CD4-positive, alpha-beta T cell treated with Interferon gamma for 1 hour (primary cell): ENCODE results near the gene AP5Z1.
A peak's percentile ranks its signal among the peaks of the same experiment; 100 is the strongest.

Experiments
- DNase-seq: peaks from one replicate; pipeline ENCODE4 v3.0.0-alpha.2; 2020

AP5Z1 gene

GRCh38 chr7:4803397-4804241, 28.2 kb downstream of the AP5Z1 start:
- DNase-seq: no peak

DNA sequence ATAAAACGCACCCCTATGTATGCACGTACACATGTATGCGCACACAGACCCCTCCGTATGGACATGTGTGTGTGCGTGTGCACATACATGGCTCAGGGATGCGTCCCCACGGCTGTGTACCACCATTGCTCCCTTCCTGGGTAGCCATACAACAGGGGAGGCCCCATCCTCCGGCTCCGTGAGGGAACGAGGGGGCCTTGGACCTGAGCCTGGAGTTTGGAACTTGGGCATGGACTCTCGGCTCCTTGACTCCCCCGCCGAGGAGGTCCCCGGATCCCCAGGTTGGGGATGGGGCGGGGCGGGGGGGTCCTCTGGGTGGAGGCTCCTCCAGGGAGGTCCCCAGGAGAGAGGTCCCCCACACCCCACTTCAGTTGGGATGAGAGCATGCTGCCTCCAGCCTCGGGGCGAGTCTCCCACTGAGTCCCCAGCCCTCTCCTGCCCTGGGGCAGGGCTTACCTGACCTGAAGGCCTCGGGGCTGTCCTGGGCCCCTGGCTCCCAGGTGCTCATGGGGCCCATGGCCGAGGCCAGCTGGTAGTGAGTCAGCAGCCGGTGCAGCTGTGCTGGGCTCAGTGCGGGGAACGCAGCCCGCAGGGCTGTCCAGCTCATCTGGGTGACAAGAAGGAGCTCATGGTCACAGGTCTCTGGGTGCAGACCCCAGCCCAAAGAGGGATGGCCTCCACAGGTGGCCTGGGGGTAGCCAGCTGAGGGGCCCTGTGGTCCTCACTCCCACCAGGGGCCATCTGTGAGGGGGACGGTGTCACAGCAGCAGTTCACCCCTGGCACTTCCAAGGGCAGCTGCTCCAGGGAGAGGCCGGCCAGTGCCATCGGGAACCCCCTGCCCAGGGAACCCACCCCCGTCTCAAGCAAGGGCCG, 29.9 kb downstream of the AP5Z1 start:
- no peak for DNase-seq

- no peak for DNase-seq
Observed at GRCh38 chr7:4805984-4806300, 30.5 kb downstream of the AP5Z1 start.

DNA sequence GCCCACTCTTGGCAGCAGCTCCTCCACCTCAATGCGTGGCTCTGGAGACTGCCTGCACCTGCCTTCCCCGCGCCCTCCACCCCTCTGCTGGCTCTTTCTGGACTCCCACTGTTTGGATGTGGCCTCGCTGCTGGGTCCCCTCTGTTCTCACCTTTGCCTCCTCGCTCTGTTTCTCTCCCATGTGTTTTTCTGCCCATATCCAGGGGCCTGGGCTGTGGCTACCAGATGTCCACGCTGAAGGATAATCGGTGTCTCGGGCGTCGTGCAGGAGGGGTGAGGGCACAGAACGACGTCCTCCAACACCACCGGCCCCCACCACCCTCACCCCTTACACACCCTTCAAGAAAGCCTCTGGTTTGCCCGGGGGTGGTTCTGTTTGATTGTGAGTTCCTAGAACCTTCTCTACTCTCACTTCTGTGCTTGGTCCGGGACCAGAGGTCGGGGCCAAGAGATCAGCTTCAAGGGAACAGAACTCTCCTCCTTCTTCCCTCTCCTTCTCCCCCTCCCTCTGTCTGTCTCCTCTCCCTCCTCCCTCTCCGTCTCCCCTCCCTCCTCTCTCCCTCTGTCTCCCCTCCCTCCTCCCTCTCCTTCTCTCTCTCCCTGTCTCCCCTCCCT, 31.7 kb downstream of the AP5Z1 start:
- DNase-seq: no peak

- DNase-seq: no peak
Observed at GRCh38 chr7:4807598-4808016, 32.2 kb downstream of the AP5Z1 start.

- no peak for DNase-seq
Observed at GRCh38 chr7:4808026-4808425, 32.6 kb downstream of the AP5Z1 start.

DNA sequence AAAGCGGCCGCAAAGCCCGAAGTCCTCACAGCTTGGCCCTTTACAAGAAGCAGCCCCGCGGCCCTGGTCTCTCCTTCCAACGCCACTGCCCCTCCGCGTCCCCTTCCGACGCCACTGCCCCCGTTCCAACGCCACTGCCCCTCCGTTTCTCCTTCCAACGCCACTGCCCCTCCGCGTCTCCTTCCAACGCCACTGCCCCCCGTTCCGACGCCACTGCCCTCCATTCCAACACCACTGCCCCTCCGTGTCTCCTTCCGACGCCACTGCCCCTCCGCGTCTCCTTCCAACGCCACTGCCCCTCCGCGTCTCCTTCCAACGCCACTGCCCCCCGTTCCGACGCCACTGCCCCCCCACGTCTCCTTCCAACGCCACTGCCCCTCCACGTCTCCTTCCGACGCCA, 33.1 kb downstream of the AP5Z1 start:
- DNase-seq: no peak

GRCh38 chr7:4809091-4809591, 33.7 kb downstream of the AP5Z1 start:
- peak; percentile 31 for DNase-seq

DNA sequence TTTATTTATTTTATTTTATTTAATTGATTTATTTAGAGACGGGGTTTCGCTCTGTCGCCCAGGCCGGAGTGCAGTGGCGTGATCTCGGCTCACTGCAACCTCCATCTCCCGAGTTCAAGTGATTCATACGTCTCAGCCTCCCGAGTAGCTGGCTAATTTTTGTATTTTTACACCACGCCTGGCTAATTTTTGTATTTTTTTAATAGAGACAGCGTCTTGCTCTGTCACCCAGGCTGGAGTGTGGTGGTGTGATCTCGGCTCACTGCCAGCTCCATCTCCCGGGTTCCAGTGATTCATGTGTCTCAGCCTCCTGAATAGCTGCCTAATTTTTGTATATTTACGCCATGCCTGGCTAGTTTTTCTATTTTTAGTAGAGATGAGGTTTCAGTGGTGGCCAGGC, 34.2 kb downstream of the AP5Z1 start:
- DNase-seq: no peak

DNA sequence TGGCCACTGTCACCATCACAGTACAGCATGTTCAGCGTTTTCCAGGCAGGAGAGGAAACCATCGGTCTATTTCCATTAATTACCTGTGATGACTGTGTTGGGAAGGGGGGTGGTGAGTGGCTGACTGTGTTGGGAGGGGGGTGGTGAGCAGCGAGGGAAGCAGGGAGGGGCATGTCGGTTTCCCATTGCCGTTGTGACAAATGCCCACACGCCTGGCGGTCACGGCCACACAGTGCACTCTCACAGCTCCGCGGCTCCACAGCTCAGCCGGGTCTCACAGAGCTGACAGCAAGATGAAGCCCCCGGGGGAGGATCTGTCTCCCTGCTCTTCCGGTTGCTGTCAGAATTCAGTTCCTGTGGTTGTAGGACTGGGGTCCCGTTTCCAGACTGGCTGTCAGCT, 39.0 kb downstream of the AP5Z1 start:
- no peak for DNase-seq

GRCh38 chr7:4815121-4815520, 39.7 kb downstream of the AP5Z1 start:
- no peak for DNase-seq

- DNase-seq: no peak
Observed at GRCh38 chr7:4815609-4816418, 40.4 kb downstream of the AP5Z1 start.

DNA sequence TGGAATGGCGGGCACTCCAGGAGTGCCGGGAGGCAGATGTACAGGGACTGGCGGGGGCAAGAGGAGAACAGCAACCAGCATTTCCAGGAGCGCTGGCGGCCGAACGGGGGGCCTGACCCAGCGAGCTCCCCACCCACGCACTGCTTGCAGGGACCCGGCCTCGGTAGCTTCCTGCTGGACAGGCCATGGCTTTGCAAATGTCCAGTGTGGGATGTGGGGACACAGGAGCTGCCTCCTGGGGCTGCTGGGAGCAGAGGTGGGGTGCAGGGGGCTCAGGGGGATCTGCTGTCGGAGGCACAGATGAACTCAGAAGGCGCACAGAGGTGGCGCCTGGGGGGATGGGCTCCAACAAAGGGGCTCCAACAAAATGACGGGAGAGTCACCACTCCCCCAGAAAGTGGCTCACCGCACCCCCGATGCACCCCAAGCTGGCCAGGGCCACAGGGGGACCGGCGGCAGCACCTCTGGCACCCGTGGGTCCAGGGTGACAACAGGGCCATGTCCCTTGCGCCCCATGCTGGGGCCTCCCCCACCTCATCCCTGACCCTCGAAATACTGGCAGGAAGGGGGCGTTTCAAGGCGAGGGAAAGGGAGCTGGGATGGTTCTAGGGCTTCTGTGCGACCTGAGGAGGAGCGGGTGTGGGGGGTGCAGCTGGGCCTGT, 41.1 kb downstream of the AP5Z1 start:
- no peak for DNase-seq

GRCh38 chr7:4817178-4817901, 41.9 kb downstream of the AP5Z1 start:
- DNase-seq: no peak

GRCh38 chr7:4818000-4818794, 42.8 kb downstream of the AP5Z1 start:
- DNase-seq: no peak

GRCh38 chr7:4819560-4820404, 44.4 kb downstream of the AP5Z1 start:
- no peak for DNase-seq

- no peak for DNase-seq
Observed at GRCh38 chr7:4820405-4820966, 45.1 kb downstream of the AP5Z1 start.

DNA sequence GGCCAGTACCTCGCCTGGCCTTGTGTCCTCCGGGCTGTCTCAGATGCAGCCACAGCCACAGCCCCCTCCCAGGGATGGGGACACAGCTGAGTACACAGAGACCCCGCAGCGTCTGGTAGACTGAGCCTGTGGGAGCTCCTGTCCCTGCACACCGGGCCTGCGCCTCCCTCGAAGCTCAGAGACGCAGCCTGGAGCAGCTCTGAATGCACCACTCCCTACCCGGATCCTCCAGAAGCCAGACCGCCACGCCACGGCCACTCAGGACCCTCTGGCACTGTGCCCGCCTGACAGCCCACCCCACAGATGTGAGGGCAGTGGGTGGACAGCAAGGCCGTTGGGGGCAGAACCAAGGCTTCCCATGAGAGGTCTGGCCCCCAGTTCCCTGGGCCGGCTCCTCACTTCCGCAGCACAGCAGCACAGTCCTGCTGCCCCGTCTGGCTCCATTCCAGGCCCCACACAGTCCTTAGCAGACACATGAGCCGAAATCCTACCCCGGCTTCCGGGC, 45.6 kb downstream of the AP5Z1 start:
- no peak for DNase-seq

DNA sequence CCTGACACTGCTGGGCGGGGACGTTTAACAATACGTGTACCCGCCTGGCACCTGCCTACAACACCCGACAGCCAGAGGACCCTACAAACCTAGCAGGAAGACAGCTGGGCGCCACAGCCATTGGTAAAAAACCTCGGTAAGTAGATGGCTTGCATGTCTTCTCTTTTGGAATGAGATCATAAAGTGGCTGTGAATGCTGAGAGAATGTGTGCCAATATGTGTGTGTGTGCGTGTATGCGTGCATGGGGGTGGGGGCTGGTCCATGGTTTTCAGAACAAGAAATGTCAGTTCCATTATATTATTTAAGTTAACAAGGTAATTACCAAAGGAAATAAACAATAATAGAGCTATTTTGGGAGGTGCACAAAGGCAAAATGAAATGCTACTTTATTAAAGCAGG, 47.3 kb downstream of the AP5Z1 start:
- no peak for DNase-seq
